CD14-positive monocyte (primary cell): Measurements from ENCODE around the gene ZNF91. TPM values are rescaled to one million over a fixed set of nuclear protein-coding genes. Genes with fewer than 3 reads are reported as not detected.

Source experiments
- DNase-seq, 3 donors: peaks; one replicate each; pipeline ENCODE4 v3.0.0-alpha.2; 2011 to 2022
- H2AFZ ChIP-seq: 2 replicates; pipeline ENCODE4 v1.6.0; 2012; ENCODE audit warnings: mild to moderate bottlenecking, low read depth, low read length, inconsistent platforms; ENCODE audit not compliant: insufficient read depth, poor library complexity, severe bottlenecking
- H3K27ac ChIP-seq, 2 donors: 1 replicate in 1 of 2; 2 replicates in 1 of 2; pipeline ENCODE4 v1.5.1; 2012 to 2013; ENCODE audit warnings: low read length in 2 of 2, control low read depth in 1 of 2, inconsistent platforms in 1 of 2, low read depth in 1 of 2, mild to moderate bottlenecking in 1 of 2
- H3K27me3 ChIP-seq, 2 donors: one replicate each; pipeline versions ENCODE4 v1.6.0 to v1.6.1; 2011 to 2013; ENCODE audit warnings: low read length in 2 of 2; ENCODE audit not compliant: control insufficient read depth in 2 of 2, insufficient read depth in 2 of 2
- H3K36me3 ChIP-seq, 2 donors: replicated peaks in 1 of 2; 1 replicate in 1 of 2; 2 replicates in 1 of 2; pipeline versions ENCODE4 v1.5.1 to v1.6.1; 2012 to 2013; ENCODE audit warnings: low read length in 2 of 2, control low read depth in 1 of 2, inconsistent platforms in 1 of 2, mild to moderate bottlenecking in 1 of 2; ENCODE audit not compliant: insufficient read depth in 2 of 2, control insufficient read depth in 1 of 2
- H3K4me1 ChIP-seq, 2 donors: 1 replicate in 1 of 2; 2 replicates in 1 of 2; pipeline versions ENCODE4 v1.5.1 to v1.6.1; 2012 to 2013; ENCODE audit warnings: low read length in 2 of 2, control low read depth in 1 of 2, inconsistent platforms in 1 of 2, mild to moderate bottlenecking in 1 of 2, moderate library complexity in 1 of 2; ENCODE audit not compliant: insufficient read depth in 2 of 2, control insufficient read depth in 1 of 2
- H3K4me2 ChIP-seq: replicated peaks from 2 replicates; pipeline ENCODE3; 2012; ENCODE audit warnings: low read length, moderate library complexity, mild to moderate bottlenecking; ENCODE audit not compliant: poor library complexity, severe bottlenecking; ENCODE audit errors: extremely low read depth
- H3K4me3 ChIP-seq, 3 experiments: fragments of 200-600 bp in 1 of 3; sonication (generic) in 1 of 3; replicated peaks in 1 of 3; 1 replicate in 2 of 3; 2 replicates in 1 of 3; pipeline ENCODE4 v1.5.1; 2011 to 2013; ENCODE audit warnings: low read length in 3 of 3, mild to moderate bottlenecking in 3 of 3, control low read depth in 2 of 3, low read depth in 2 of 3, inconsistent platforms in 1 of 3, moderate library complexity in 1 of 3
- H3K79me2 ChIP-seq: 2 replicates; pipeline ENCODE4 v1.6.0; 2012; ENCODE audit warnings: mild to moderate bottlenecking, control low read depth, inconsistent platforms, low read length, moderate library complexity; ENCODE audit not compliant: insufficient read depth
- H3K9ac ChIP-seq: 2 replicates; pipeline ENCODE4 v1.6.0; 2017; ENCODE audit warnings: low read length, mild to moderate bottlenecking; ENCODE audit not compliant: insufficient read depth, poor library complexity, severe bottlenecking
- H3K9me3 ChIP-seq, 2 donors: replicated peaks in 1 of 2; 1 replicate in 1 of 2; 2 replicates in 1 of 2; pipeline versions ENCODE4 v1.5.1 to v1.6.1; 2012 to 2013; ENCODE audit warnings: low read length in 2 of 2, control low read depth in 1 of 2; ENCODE audit not compliant: control insufficient read depth in 1 of 2, insufficient read depth in 1 of 2
- H4K20me1 ChIP-seq: 2 replicates; pipeline ENCODE4 v1.6.0; 2012; ENCODE audit warnings: mild to moderate bottlenecking, low read length, control low read depth, moderate library complexity; ENCODE audit not compliant: insufficient read depth
- H3K27ac Mint-ChIP-seq, 7 donors: one replicate each; pipeline ENCODE4 v1.8.0; 2020; ENCODE audit warnings: mild to moderate bottlenecking in 7 of 7, mixed read lengths in 7 of 7, moderate library complexity in 6 of 7, inconsistent platforms in 2 of 7
- H3K27me3 Mint-ChIP-seq, 3 donors: one replicate each; pipeline ENCODE4 v1.8.0; 2021 to 2022; ENCODE audit warnings: low read depth in 3 of 3, mild to moderate bottlenecking in 3 of 3, mixed read lengths in 3 of 3, moderate library complexity in 3 of 3, inconsistent platforms in 1 of 3
- H3K36me3 Mint-ChIP-seq, 2 donors: one replicate each; pipeline ENCODE4 v1.8.0; 2020; ENCODE audit warnings: mixed read lengths in 2 of 2, inconsistent platforms in 1 of 2, mild to moderate bottlenecking in 1 of 2
- H3K4me1 Mint-ChIP-seq: one replicate; pipeline ENCODE4 v1.8.0; 2020; ENCODE audit warnings: mild to moderate bottlenecking, mixed read lengths
- H3K4me3 Mint-ChIP-seq, 2 donors: one replicate each; pipeline ENCODE4 v1.8.0; 2020; ENCODE audit warnings: mild to moderate bottlenecking in 2 of 2, mixed read lengths in 2 of 2, moderate library complexity in 1 of 2
- H3K9me3 Mint-ChIP-seq, 7 donors: one replicate each; pipeline ENCODE4 v1.8.0; 2020 to 2022; ENCODE audit warnings: mixed read lengths in 7 of 7, mild to moderate bottlenecking in 6 of 7, moderate library complexity in 6 of 7, inconsistent platforms in 2 of 7
- CTCF ChIP-seq: fragments of 200-600 bp; IDR thresholded peaks from one replicate; pipeline ENCODE4 v1.8.0; 2022; ENCODE audit warnings: antibody characterized with exemption, mild to moderate bottlenecking
- WGBS: methylation state at CpG from one replicate; pipeline ENCODE4 v1.1.5; 2013; ENCODE audit warnings: missing lambda C conversion rate; ENCODE audit not compliant: insufficient coverage; 5-methylcytosine and 5-hydroxymethylcytosine counted together
- intact Hi-C, 2 donors: fragments of 100-400 bp; cut with micrococcal nuclease; formaldehyde crosslinking; loops; one replicate each; pipeline versions ENCODE4 v1.15.0 to v1.15.1; 2023
- polyA plus RNA-seq, 3 donors: library from polyadenylated mRNA; depleted of rRNA in 1 of 3; unstranded in 2 of 3; stranded (reverse) in 1 of 3; fragments of 300-500 nt in 2 of 3; fragments of >200 nt in 1 of 3; fragmentation: Illumina TruSeq in 2 of 3; gene quantifications; 1 replicate in 2 of 3; 2 replicates in 1 of 3; pipeline ENCODE4 v1.2.3, GENCODE V29; 2012 to 2021

The ZNF91 gene
- polyA plus RNA-seq, 3 donors, result 3.5 to 5.5 (median 4.9) TPM

- Histone ChIP-seq H3K27me3 (no peaks in the 10 kb centered on the region), H3K9me3 (peaks cover 46 to 50% of the 10 kb centered on the region in 2 donors), H3K27ac (no peak overlapping the region), H3K79me2 (no peaks in the 10 kb centered on the region), H3K9ac (no peak overlapping the region), H3K4me3 (no peak overlapping the region), H2AFZ (no peak overlapping the region), H3K4me2 (no peak overlapping the region), H3K36me3 (no peaks in the 10 kb centered on the region), H4K20me1 (no peaks in the 10 kb centered on the region), H3K4me1 (no peaks in the 10 kb centered on the region)
- 100% methylated on average over 2 of the region's 2 CpGs for WGBS
- no peak for TF ChIP-seq CTCF
- Mint-ChIP-seq H3K4me1 (no peaks in the 10 kb centered on the region), H3K4me3 (no peak overlapping the region), H3K9me3 (peaks cover 17 to 51% (median 43%) of the 10 kb centered on the region in 7 donors), H3K27me3 (peaks cover 0 to 3% (median 1%) of the 10 kb centered on the region in 3 donors), H3K27ac (no peak overlapping the region), H3K36me3 (no peaks in the 10 kb centered on the region)
- no peak for DNase-seq
- intact Hi-C loops, result no loop called here
Measured at GRCh38 chr19:23407616-23408133, 12.4 kb upstream of the ZNF91 start.

- no peak overlapping the region for H2AFZ ChIP-seq
- no peak for TF ChIP-seq CTCF
- H3K4me1 Mint-ChIP-seq, result no peaks in the 10 kb centered on the region
- H3K27me3 ChIP-seq, result no peaks in the 10 kb centered on the region
- intact Hi-C loops, result no loop called here
- H3K4me2 ChIP-seq, result no peak overlapping the region
- peaks cover 17 to 56% (median 49%) of the 10 kb centered on the region in 7 donors for H3K9me3 Mint-ChIP-seq
- no peak for DNase-seq
- H3K4me3 Mint-ChIP-seq, result no peak overlapping the region
- no peak overlapping the region for H3K4me3 ChIP-seq
- peaks cover 0 to 1% (median 0%) of the 10 kb centered on the region in 3 donors for H3K27me3 Mint-ChIP-seq
- H3K79me2 ChIP-seq, result no peaks in the 10 kb centered on the region
- H3K9me3 ChIP-seq, result peaks cover 46 to 53% of the 10 kb centered on the region in 2 donors
- H3K36me3 Mint-ChIP-seq, result no peaks in the 10 kb centered on the region
- H4K20me1 ChIP-seq, result no peaks in the 10 kb centered on the region
- no peaks in the 10 kb centered on the region for H3K4me1 ChIP-seq
- WGBS, result no CpG with 5 or more reads among the region's 3 CpGs
- H3K36me3 ChIP-seq, result no peaks in the 10 kb centered on the region
- no peak overlapping the region for H3K27ac ChIP-seq
- H3K27ac Mint-ChIP-seq, result no peak overlapping the region
- no peak overlapping the region for H3K9ac ChIP-seq
Measured at GRCh38 chr19:23406721-23407120, 11.4 kb upstream of the ZNF91 start.
